AG04449 (cell line): Measurements from ENCODE around the gene TP73.

ENCODE experiments used
- CTCF ChIA-PET: fragments of 350-600 bp; formaldehyde crosslinking; extraction: SDS; loops from one replicate; lab custom pipeline; 2021; ENCODE audit warnings: antibody characterized with exemption; lab: Yijun Ruan, JAX
- POLR2A ChIA-PET: fragments of 400-600, 350-600 bp; formaldehyde crosslinking; extraction: SDS; loops from one replicate; lab custom pipeline; 2020; ENCODE audit warnings: antibody characterized with exemption, inconsistent platforms; lab: Yijun Ruan, JAX
- DNase-seq: peaks from one replicate; pipeline ENCODE4 v3.0.0-alpha.2; 2010; ENCODE audit warnings: low read depth, low spot score
- H3K4me3 ChIP-seq: 2 replicates; pipeline ENCODE4 v1.5.1; 2011; ENCODE audit warnings: low read depth, mild to moderate bottlenecking, control low read depth, low read length
- CTCF ChIP-seq: IDR thresholded peaks from one replicate; pipeline ENCODE4 v1.5.1; 2011; ENCODE audit warnings: mild to moderate bottlenecking, moderate library complexity, low read length, control low read depth, inconsistent platforms; ENCODE audit not compliant: insufficient read depth; ENCODE audit errors: missing control alignments

TP73 gene

GRCh38 chr1:3712573-3713535, 60.5 kb downstream of the TP73 start:
- CTCF ChIA-PET: interaction anchor here (2.0 kb wide), 1 partner anchor 8 kb away, joined by 5 read pairs; no protein-coding TSS in a partner anchor
- no peak overlapping the region for H3K4me3 ChIP-seq
- POLR2A ChIA-PET: no interaction called here
- no peak for TF ChIP-seq CTCF
- no peak for DNase-seq

- TF ChIP-seq CTCF: no peak
- DNase-seq: no peak
- ChIA-PET CTCF (interaction anchor here (1.4 to 3.2 kb wide), 2 partner anchors 10 to 13 kb away, joined by 5 to 23 read pairs; no protein-coding TSS in a partner anchor), POLR2A (no interaction called here)
- no peak overlapping the region for H3K4me3 ChIP-seq
Measured at GRCh38 chr1:3713840-3714239, 61.5 kb downstream of the TP73 start.

GRCh38 chr1:3714284-3714741, 62.0 kb downstream of the TP73 start:
- ChIA-PET POLR2A (no interaction called here), CTCF (interaction anchor here (1.4 to 3.2 kb wide), 2 partner anchors 10 to 13 kb away, joined by 5 to 23 read pairs; no protein-coding TSS in a partner anchor)
- no peak overlapping the region for H3K4me3 ChIP-seq
- no peak for DNase-seq
- TF ChIP-seq CTCF: no peak

GRCh38 chr1:3714814-3715213, 62.5 kb downstream of the TP73 start:
- ChIA-PET CTCF (interaction anchor here (1.4 to 3.2 kb wide), 2 partner anchors 10 to 12 kb away, joined by 5 to 23 read pairs; no protein-coding TSS in a partner anchor), POLR2A (no interaction called here)
- TF ChIP-seq CTCF: no peak
- H3K4me3 ChIP-seq: no peak overlapping the region
- no peak for DNase-seq

- no peak overlapping the region for H3K4me3 ChIP-seq
- DNase-seq: no peak
- no peak for TF ChIP-seq CTCF
- CTCF ChIA-PET: interaction anchor here (1.0 to 3.2 kb wide), 2 partner anchors 8 to 11 kb away, joined by 4 to 23 read pairs; no protein-coding TSS in a partner anchor
- POLR2A ChIA-PET: no interaction called here
Measured at GRCh38 chr1:3716351-3716750, 64.0 kb downstream of the TP73 start.
